Islet precursor cell (in vitro differentiated cells): ENCODE measurements around the gene NRG2.

Experiments
- DNase-seq: peaks from one replicate; pipeline ENCODE4 v3.0.0-alpha.2; 2018

Gene NRG2

GRCh38 chr5:139966856-139967255, 76.2 kb downstream of the NRG2 start:
- DNase-seq: no peak

GRCh38 chr5:139964994-139965565, 78.0 kb downstream of the NRG2 start:
- no peak for DNase-seq

- no peak for DNase-seq
Observed at GRCh38 chr5:139964266-139964993, 78.7 kb downstream of the NRG2 start.

- DNase-seq: no peak
Observed at GRCh38 chr5:139962445-139962844, 80.7 kb downstream of the NRG2 start.

GRCh38 chr5:139961435-139962157, 81.5 kb downstream of the NRG2 start:
- DNase-seq: no peak

GRCh38 chr5:139960723-139961383, 82.2 kb downstream of the NRG2 start:
- DNase-seq: no peak

- DNase-seq: no peak
Observed at GRCh38 chr5:139958432-139959148, 84.5 kb downstream of the NRG2 start.

GRCh38 chr5:139956342-139956741, 86.8 kb downstream of the NRG2 start:
- no peak for DNase-seq

GRCh38 chr5:139955616-139956273, 87.4 kb downstream of the NRG2 start:
- no peak for DNase-seq

GRCh38 chr5:139955053-139955605, 88.0 kb downstream of the NRG2 start:
- no peak for DNase-seq

GRCh38 chr5:139954462-139954861, 88.6 kb downstream of the NRG2 start:
- no peak for DNase-seq

- no peak for DNase-seq
Observed at GRCh38 chr5:139954022-139954421, 89.1 kb downstream of the NRG2 start.

GRCh38 chr5:139952574-139952973, 90.5 kb downstream of the NRG2 start:
- no peak for DNase-seq

GRCh38 chr5:139951983-139952382, 91.1 kb downstream of the NRG2 start:
- no peak for DNase-seq

- no peak for DNase-seq
Observed at GRCh38 chr5:139951296-139951924, 91.7 kb downstream of the NRG2 start.

GRCh38 chr5:139950436-139950835, 92.7 kb downstream of the NRG2 start:
- no peak for DNase-seq

- DNase-seq: no peak
Observed at GRCh38 chr5:139949710-139950109, 93.4 kb downstream of the NRG2 start.

- no peak for DNase-seq
Observed at GRCh38 chr5:139947727-139948126, 95.4 kb downstream of the NRG2 start.

- DNase-seq: no peak
Observed at GRCh38 chr5:139946440-139946839, 96.7 kb downstream of the NRG2 start.

GRCh38 chr5:139946006-139946405, 97.1 kb downstream of the NRG2 start:
- no peak for DNase-seq

- DNase-seq: no peak
Observed at GRCh38 chr5:139942243-139942642, 100.9 kb downstream of the NRG2 start.

GRCh38 chr5:139930406-139930805, 112.7 kb downstream of the NRG2 start:
- DNase-seq: no peak
